AG08396 (cell line): Measurements from ENCODE around the gene ETV3L.

Experiments
- DNase-seq: peaks from one replicate; pipeline ENCODE4 v3.0.0; 2012; ENCODE audit warnings: low spot score, mixed read lengths

Gene ETV3L

DNA sequence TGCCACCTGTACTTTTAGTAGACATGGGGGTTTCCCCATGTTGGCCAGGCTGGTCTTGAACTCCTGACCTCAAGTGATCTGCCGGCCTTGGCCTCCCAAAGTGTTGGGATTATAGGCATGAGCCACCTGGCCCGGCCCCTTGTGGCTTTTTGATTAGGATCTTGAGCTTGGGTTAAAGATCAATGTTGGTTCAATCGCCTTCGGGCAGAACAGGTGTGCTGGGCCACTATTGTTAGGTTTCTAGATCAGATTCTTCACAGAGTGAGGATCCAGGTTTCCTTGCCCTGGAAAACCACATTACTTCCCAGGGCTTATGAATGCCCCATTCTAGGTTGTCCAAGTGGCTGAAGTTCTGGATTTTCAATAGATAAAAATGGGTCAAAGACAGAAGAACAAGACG is 32.5 kb upstream of the ETV3L start:
- no peak for DNase-seq

- no peak for DNase-seq
These were observed 31.7 kb upstream of the ETV3L start for GRCh38 chr1:157131281-157131680.

GRCh38 chr1:157124855-157125254 is 25.2 kb upstream of the ETV3L start:
- DNase-seq: no peak

GRCh38 chr1:157119448-157119847 is 19.8 kb upstream of the ETV3L start:
- no peak for DNase-seq

- no peak for DNase-seq
These were observed 19.4 kb upstream of the ETV3L start for GRCh38 chr1:157119008-157119407.

GRCh38 chr1:157117527-157118057 is 18.0 kb upstream of the ETV3L start:
- no peak for DNase-seq

- no peak for DNase-seq
These were observed 17.1 kb upstream of the ETV3L start for GRCh38 chr1:157116737-157117103.

GRCh38 chr1:157115851-157116736 is 16.5 kb upstream of the ETV3L start:
- no peak for DNase-seq

GRCh38 chr1:157115429-157115838 is 15.8 kb upstream of the ETV3L start:
- no peak for DNase-seq

GRCh38 chr1:157114183-157115121 is 14.8 kb upstream of the ETV3L start:
- DNase-seq: no peak

DNA sequence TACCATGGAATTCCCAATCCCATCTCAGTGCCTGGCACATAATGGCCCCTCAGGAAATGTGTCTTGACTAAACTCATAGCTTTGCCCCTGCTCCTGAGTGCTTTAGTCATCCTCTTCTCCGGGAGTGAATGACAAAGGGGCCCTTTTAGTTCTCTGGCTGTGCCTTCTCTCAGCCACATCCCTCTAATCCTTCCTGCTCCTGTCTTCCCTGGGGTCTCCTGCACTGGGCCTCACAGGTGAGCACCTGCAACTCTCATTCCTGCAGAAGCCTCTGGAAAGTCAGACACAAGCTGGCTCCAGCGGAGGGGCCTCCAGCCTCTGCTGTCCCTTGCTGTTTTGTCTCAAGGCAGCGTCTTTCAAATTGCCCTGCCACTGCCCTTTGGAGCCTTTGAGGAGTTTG is 14.0 kb upstream of the ETV3L start:
- DNase-seq: no peak

GRCh38 chr1:157113106-157113505 is 13.5 kb upstream of the ETV3L start:
- no peak for DNase-seq

GRCh38 chr1:157112186-157112867 is 12.7 kb upstream of the ETV3L start:
- DNase-seq: no peak

DNA sequence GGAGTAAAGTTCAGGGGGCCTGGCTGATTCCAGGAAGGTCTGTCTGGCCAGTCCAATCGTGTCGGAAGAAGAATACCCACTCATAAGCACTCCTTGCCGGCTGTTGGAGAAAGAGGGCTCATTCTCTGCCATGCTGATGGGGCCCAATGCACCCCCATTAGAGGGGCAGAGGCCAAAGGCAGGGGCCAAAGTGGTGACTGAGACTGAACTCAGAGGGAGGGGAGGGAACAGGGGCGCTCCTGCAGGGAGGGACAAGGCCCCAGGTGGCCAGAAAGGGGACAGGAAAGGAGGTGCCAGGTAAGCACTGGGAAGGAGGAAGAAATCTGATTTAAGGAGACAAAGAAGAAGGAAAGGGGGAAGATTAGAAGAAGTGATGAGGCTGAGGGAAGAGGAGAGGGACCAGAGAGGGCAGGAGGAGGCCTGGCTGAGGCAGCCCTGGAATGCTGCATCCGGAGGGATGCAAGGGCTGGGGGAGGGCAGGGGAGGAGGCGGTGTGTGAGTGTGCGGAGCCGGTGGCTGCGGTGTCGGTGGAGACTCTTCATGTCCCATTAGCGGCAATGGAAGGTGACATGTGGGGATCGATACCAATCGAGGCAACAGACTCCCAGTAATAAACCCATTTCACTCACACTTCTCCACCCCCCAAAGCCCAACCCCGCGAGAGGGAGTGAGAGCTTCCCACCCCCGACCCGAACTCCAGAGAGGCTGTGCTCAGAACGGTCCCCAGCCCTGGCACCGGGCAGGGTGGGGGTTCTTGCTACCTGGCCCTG is 12.0 kb upstream of the ETV3L start:
- no peak for DNase-seq

DNA sequence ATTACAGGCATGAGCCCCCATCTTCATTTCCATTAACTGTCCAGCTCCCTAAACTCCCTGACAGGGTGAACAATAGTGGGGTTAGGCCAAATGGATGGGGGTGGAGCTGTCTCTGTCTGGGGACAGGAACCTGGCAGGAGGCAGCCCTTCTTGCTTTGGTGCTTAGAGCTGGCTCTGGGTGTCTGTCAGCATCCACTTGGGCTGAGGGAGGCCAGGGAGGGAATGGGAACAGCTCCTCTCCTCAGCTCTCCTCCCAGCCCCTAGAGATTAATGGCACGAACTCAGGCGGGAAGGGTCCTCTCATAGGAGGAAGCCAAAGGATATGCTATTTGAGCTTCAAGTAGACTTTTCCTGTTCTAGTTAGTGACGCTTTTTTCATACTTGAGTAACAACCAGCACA is 11.1 kb upstream of the ETV3L start:
- no peak for DNase-seq

GRCh38 chr1:157110003-157110402 is 10.4 kb upstream of the ETV3L start:
- no peak for DNase-seq

DNA sequence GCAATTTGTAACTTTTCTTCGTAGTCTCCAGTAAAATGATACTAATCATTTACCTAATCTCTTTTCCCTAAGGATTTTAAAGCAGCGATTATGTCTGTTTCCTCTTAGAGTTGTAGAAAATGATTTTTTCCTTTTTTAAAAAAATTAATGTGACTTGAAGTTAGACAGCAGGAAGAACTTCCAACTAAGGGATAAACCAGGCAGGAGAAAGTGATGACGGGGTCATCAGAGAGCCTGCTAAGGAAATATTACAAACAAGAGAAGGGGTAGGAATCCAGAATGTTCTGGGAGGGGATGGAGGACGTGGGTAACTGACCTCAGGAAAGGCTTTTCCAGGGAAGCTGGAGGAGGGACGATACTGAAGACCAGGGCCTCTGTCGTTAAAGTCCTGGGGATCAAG is 8.8 kb upstream of the ETV3L start:
- DNase-seq: no peak

DNA sequence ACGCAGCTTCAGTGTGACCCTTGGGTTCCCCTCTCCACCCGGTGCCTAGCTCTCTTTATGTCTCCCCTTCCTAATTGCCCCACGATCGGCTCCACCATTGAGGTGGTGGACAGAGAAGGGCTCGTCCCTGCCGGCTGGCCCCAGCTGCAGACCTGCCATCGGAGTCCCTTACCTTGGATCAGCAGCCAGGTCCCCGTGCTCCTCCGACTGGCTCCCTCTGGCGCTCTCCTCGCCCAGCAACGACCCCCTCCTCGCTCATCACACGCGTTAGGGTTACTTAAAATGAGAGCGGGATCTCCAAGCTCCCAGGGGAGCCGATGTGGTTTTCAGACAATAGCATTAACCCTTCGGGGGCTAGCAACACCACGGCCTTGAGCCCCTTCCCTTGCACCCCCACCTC is 8.1 kb upstream of the ETV3L start:
- DNase-seq: no peak

DNA sequence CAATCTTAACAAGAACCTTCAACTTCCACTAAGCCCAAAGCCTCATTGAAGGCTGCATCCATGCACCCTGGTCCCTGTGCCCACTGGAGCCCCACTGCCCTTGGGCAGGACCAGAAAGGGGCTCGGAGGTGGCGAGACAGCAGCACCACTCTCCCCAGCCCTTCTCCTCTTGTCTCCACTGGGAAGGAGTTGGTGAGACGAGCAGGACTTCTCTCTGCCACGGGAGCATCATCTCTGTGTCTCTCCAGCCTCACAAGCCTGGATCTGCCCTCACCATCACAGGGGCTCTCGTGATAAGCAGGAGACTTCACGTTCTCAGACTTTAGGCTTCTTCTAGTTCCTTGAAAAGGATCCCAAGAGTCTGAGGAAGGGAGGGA is 7.2 kb upstream of the ETV3L start:
- no peak for DNase-seq

DNA sequence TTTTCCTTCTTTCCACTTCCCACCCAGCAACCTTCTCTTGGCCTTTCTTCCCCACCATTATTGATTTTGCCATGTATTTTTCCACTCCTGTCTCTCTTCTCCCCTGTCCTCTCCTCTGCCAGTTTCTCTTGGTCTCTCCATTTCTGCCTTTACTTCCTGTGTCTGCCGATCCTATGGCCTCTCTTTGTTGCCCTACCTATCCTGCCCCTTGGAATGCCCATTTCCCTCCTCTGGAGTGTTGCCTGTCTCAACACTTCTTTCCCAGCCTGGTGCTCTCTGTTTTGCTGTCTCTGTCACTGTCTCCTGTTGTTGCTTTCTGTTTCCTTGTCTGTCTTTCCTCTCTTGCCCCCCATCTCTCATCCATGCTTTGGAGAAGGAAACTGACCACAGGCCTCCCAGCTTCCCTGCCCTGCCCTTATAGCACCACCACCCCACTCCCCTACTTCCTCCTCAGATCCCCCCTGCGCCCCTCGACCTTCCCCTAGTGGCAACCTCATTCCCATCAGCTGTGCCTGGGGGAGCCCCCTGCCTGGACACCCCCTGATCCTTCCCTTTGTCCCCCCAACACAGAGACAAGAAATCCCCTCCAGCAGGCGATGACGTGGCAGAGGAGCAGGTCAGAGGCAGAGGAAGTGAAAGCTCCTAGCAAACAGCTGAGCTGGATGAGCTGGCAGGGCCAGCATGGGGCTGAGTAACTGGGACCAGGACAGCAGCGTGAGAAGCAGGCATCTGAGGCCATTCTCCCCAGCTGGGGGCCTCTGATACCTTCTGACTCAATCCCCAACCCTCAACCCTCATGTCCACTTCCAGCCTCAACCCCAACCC is 6.6 kb upstream of the ETV3L start:
- peak; percentile 88 for DNase-seq
